ENCODE data around the gene TAF8.

TAF8 gene

GRCh38 chr6:42090819-42091717 is 40.7 kb downstream of the TAF8 start:
- intact Hi-C loops (cut with DNase I) = no loop called here
- no peak for DNase-seq

GRCh38 chr6:42091718-42092023 is 41.3 kb downstream of the TAF8 start:
- DNase-seq = peak in 1 of 10 donors; percentile 36
- intact Hi-C loops (cut with DNase I) = no loop called here

GRCh38 chr6:42093582-42094329 is 43.4 kb downstream of the TAF8 start:
- intact Hi-C loops (cut with DNase I) = no loop called here
- DNase-seq = no peak

- intact Hi-C loops (cut with DNase I) = no loop called here
- DNase-seq = no peak
These were observed 44.8 kb downstream of the TAF8 start for GRCh38 chr6:42095094-42095493.

GRCh38 chr6:42095776-42096541 is 45.6 kb downstream of the TAF8 start:
- no peak for DNase-seq
- intact Hi-C loops (cut with DNase I) = no loop called here

GRCh38 chr6:42099340-42100028 is 49.2 kb downstream of the TAF8 start:
- peak in 1 of 10 donors; percentile 41 for DNase-seq
- intact Hi-C loops (cut with DNase I) = no loop called here

- peak in 1 of 10 donors; percentile 22 for DNase-seq
- intact Hi-C loops (cut with DNase I) = no loop called here
These were observed 49.9 kb downstream of the TAF8 start for GRCh38 chr6:42100029-42100901.

GRCh38 chr6:42101186-42101657 is 50.9 kb downstream of the TAF8 start:
- intact Hi-C loops (cut with DNase I) = no loop called here
- DNase-seq = peak in 1 of 10 donors; percentile 33

GRCh38 chr6:42103216-42103615 is 52.9 kb downstream of the TAF8 start:
- DNase-seq = peak in 1 of 10 donors; percentile 37
- intact Hi-C loops (cut with DNase I) = no loop called here

- peak in 1 of 10 donors; percentile 21 for DNase-seq
- intact Hi-C loops (cut with DNase I) = no loop called here
These were observed 53.4 kb downstream of the TAF8 start for GRCh38 chr6:42103753-42104094.

GRCh38 chr6:42104095-42104803 is 53.9 kb downstream of the TAF8 start:
- DNase-seq = peak in 3 of 10 donors; percentile 21 to 44 (median 22)
- intact Hi-C loops (cut with DNase I) = no loop called here

GRCh38 chr6:42104804-42105125 is 54.4 kb downstream of the TAF8 start:
- intact Hi-C loops (cut with DNase I) = no loop called here
- DNase-seq = no peak

GRCh38 chr6:42105156-42105648 is 54.9 kb downstream of the TAF8 start:
- peak in 1 of 10 donors; percentile 52 for DNase-seq
- intact Hi-C loops (cut with DNase I) = no loop called here

GRCh38 chr6:42105709-42106108 is 55.4 kb downstream of the TAF8 start:
- DNase-seq = peak in 1 of 10 donors; percentile 45
- intact Hi-C loops (cut with DNase I) = no loop called here

- intact Hi-C loops (cut with DNase I) = no loop called here
- peak in 1 of 10 donors; percentile 42 for DNase-seq
These were observed 56.0 kb downstream of the TAF8 start for GRCh38 chr6:42106112-42107023.

GRCh38 chr6:42108071-42108470 is 57.7 kb downstream of the TAF8 start:
- intact Hi-C loops (cut with DNase I) = no loop called here
- no peak for DNase-seq

GRCh38 chr6:42110683-42111082 is 60.4 kb downstream of the TAF8 start:
- intact Hi-C loops (cut with DNase I) = no loop called here
- no peak for DNase-seq

- intact Hi-C loops (cut with DNase I) = no loop called here
- DNase-seq = no peak
These were observed 62.0 kb downstream of the TAF8 start for GRCh38 chr6:42112351-42112750.

All from posterior cingulate gyrus (tissue), 11 donors.